ENCODE data around the gene BCL3.

Gene BCL3

GRCh38 chr19:44748426-44749254 lies at the start of gene BCL3:
Gene BCL3 (plus strand): TSS chr19:44748708. CDS start chr19:44748791, 83 bp downstream.
- TF ChIP-seq CTCF (IDR thresholded peaks at IDR 0.05): no peak

DNA sequence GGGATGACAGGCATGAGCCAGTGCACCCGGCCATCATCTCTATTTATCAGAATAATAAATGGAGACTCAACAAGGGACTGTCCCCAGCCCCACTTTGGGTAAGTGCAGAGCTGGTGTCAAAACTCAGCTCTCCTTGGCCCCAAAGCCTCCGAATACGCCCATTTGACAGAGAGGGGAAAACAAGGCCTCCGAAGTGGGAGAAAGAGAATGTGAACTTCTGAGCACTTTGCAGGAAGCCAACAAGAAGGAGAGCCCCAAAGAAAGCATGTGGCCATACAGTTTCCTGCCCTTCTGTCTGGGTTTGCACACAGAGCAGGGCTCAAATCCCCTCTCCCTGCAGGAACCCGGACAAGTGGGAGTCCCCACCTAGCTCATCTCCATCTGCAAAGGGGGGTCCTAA lies 48.0 kb upstream of the BCL3 start:
- TF ChIP-seq CTCF (IDR thresholded peaks at IDR 0.05): no peak

DNA sequence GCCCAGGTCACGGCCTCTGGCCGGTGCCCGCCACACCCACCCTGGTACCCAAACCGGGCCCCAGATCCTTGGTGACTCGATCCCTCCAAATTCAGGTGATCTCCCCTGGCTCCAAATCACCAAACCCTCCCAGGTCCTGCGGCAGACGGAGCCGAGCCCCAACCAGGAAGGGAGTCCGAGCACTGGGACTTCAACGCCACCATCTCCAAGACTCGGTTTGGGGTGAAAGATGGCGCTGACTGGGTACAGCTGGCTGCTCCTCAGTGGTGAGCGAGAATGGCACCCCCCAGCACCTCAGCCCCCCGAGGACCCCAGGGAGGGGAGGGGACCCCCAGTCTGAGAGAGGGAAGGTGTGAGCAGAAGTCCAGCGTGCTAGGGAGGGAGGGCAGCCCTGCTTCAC lies 47.3 kb upstream of the BCL3 start:
- no peak for TF ChIP-seq CTCF (IDR thresholded peaks at IDR 0.05)

DNA sequence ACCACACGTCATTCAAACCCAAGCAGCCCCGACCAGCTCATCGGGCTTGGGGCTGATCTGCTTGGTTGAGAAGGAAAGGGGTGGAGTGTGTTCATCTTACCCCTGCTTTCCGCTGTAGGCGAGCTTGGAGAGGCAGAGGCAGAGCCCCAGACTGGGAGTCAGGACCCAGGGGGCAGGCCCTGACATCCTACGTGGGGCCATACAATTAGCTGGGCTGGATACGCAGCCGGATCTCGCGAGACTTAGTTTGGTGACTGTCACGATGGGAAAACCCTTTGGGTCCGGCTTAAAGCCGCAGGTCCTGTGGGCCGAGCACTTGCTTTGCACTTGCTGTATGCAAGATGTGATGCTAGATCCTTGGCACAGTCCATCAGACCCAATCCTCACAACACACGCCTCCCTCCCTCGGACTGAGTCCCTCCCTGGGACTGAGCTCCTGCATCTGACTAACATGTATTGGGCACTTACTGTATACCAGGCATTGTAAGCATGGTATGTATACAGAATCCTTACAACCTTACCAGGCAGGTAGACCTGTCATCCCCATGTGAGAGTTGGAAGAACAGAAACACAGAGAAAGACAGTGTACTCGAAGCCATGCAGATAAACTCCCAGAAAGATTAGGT lies 45.8 kb upstream of the BCL3 start:
- TF ChIP-seq CTCF (IDR thresholded peaks at IDR 0.05): no peak

- no peak for TF ChIP-seq CTCF (IDR thresholded peaks at IDR 0.05)
Observed at GRCh38 chr19:44703336-44704078, 45.0 kb upstream of the BCL3 start.

DNA sequence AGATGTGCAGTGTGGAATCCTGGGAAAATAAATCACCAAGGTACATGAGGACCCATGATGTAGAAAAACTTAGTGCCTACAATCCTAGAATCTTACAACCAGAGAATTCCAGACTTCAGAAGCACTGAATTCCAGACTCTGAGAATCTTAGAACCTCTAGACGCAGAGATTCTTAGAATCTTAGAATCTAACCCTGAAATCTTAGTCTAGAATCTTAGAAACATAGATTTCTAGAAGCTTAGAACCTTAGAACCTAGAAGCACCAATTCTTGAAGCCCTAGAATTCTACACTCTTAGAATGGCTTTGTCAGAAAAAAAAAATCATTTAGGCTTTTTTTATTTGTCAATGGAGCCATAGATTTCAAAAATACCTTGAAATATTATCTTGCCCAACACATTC lies 43.5 kb upstream of the BCL3 start:
- TF ChIP-seq CTCF (IDR thresholded peaks at IDR 0.05): no peak

DNA sequence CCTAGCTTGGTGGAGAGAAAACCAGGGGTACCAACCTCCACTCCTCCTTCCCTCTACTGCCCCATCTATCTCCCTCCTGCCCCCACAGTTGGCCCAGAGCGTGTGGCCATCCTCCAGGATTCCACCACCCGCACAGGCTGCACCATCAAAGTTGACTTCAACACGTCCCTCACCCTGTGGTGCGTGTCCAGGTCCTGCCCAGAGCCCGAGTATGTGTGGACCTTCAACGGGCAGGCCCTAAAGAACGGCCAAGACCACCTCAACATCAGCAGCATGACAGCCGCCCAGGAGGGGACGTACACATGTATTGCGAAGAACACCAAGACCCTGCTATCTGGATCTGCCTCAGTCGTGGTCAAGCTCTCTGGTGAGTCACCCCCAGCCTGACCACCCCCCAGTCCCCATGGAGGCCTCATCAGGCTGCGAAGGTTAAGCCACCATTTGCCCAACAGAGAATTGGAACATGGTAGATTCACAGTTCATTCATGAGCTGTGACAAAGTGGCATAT lies 43.0 kb upstream of the BCL3 start:
- no peak for TF ChIP-seq CTCF (IDR thresholded peaks at IDR 0.05)

All from LNCAP (cell line).